A549 treated with DMSO at 1 μM for 4 hours (cell line): ENCODE data around the gene SCPEP1. TPM values are rescaled to one million over a fixed set of nuclear protein-coding genes. Genes with fewer than 3 reads are reported as not detected.

Experiments
- total RNA-seq: library from RNA; stranded (reverse); fragments of 200-300 nt; extraction: Qiagen RNA extraction; gene quantifications from 5 replicates; pipeline ENCODE4 v1.2.3, GENCODE V29; 2022; ENCODE audit warnings: low read depth

Gene SCPEP1
- 37.7 to 45.7 TPM (median 42.5 TPM) in 5 replicates for total RNA-seq

DNA sequence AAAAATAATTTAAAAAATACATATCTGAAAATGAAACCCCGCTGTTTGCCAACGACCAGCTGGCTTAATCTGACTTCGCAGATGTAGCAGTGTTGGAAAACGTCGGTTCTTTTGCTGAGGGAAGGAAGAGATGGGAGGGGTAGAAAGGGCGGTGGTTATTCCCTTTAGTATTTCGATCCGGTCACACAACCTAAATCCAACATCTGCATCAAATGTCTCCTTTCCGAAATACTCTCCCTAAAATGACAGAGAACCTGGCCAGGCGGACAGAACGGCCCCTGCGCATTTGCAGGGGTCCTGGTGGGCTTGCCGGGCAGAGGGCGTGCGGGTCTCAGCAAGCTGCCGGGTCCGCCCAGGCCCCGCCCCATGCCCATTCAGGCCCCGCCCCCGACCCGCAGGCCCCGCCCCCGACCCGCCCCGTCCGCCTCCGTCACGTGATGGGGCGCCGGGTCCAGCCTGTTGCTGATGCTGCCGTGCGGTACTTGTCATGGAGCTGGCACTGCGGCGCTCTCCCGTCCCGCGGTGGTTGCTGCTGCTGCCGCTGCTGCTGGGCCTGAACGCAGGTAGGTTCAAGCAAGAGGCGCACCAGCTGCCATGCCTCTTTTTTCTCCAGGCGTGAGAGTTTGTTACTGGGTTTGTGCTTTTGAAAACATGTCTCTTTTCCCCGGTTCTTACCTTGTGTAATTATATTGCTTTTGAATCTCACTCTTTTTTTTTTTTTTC, at the start of gene SCPEP1:
SCPEP1 (plus strand) TSS at position 459 of the 723 bp plus-strand sequence; CDS start at position 488, 29 bp downstream.

GRCh38 chr17:56960596-56961538, 17.1 kb upstream of the SCPEP1 start, which contains the start of gene COIL:
COIL (minus strand) TSS chr17:56961050; CDS start chr17:56961019, 31 bp downstream.

Other genes starting within 250 kb of the SCPEP1 start
- gene C17orf67, start 144.2 kb upstream of the SCPEP1 start, total RNA-seq = 0.68 to 2.6 TPM (median 2.3 TPM) in 5 replicates
- 3.8 to 5.2 TPM (median 4.4 TPM) in 5 replicates for gene DGKE, start 144.0 kb upstream of the SCPEP1 start, total RNA-seq
- 64.9 to 79.4 TPM (median 73.2 TPM) in 5 replicates for gene TRIM25, start 64.1 kb upstream of the SCPEP1 start, total RNA-seq
- gene COIL, start 17.1 kb upstream of the SCPEP1 start, total RNA-seq = 18.4 to 21.7 TPM (median 18.7 TPM) in 5 replicates
- 52.1 to 59.6 TPM (median 56.2 TPM) in 5 replicates for gene AKAP1, start 107.1 kb downstream of the SCPEP1 start, total RNA-seq